GM21526 (cell line): ENCODE results near the gene GTF2H4.
A peak's percentile ranks its signal among the peaks of the same experiment; 100 is the strongest.

Experiments used
- ATAC-seq: cut with Tn5 transposase; IDR thresholded peaks from one replicate; pipeline ENCODE4 v1.9.1; 2021; ENCODE audit warnings: moderate library complexity; ENCODE audit not compliant: unreplicated experiment, low FRiP score

The GTF2H4 gene

DNA sequence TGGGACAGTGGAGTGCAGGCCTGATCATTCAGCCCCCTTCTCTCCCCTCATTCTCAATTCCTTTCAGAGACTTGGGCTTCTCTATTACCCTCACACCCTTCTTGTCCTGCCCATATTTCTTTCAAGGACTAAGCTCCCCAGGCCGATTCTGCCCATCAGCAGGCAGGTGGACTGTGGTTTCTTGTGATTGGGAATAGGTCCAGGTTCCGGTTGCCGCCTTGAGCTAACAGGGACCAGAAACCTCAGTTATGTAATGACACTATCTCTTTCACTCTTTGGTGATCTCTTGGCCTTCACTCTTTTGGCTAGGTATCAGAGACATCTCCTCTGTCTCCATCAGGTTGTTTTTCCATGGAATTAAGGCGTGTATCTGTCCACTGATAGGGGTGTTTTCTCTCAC is 39.2 kb downstream of the GTF2H4 start:
- ATAC-seq = no peak

DNA sequence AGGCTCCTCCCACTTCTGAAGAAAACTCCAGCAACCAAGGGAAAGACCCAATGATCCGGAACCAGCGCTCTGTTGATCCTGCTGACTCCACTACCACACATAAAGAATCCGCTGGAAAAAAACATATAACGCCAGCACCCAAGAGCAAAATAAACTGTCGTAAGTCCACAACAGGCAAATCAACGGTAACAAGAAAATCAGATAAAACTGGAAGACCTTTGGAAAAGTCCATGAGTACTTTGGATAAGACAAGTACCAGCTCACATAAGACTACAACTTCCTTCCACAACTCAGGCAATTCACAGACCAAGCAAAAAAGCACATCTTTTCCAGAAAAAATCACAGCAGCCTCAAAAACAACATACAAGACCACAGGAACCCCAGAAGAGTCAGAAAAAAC is 40.8 kb downstream of the GTF2H4 start:
- no peak for ATAC-seq

DNA sequence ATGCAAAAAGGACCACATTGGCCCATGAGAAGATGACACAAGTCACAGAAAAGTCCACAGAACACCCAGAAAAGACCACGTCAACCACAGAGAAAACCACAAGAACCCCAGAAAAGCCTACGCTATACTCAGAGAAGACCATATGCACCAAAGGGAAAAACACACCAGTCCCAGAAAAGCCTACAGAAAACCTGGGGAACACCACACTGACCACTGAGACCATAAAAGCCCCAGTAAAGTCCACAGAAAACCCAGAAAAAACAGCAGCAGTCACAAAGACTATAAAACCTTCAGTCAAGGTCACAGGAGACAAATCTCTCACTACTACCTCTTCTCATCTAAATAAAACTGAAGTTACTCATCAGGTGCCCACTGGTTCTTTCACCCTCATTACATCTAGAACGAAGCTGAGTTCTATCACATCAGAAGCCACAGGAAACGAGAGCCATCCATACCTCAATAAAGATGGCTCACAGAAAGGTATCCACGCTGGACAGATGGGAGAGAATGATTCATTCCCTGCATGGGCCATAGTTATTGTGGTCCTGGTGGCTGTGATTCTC is 44.0 kb downstream of the GTF2H4 start:
- ATAC-seq = no peak

DNA sequence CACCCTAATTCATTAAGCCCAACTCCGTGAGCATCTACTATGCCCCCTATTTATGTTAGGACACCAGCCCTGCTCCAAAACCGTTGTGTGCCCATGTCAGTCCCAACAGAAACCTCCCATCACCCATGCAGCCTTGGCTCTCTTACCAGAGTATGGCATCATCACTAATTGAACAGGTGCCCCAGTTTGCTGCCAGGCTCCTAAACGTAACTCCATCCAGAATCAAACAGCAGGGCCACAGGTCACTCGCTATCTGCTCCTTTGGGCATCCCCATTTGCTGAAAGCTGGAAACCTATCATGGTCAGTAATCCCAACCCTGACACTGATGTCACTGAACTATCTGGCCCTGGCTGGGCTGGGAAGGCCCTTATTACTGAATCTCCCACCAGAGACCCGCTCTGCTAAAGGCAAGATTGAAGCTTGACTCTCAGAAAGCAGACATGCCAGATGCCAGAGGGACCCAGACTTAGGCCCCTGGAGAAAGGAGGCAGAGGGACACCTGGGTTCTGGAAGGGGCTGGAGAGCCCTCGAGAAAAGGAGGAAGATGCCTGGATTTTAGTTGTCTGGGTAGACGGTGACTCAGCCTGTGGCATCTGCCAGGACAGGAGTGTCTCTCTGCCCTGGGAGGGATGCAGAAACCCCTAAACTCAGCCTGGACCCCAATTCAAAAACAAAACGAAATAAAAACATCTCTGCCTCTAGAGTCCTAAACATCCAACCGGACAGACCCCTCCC is 46.8 kb downstream of the GTF2H4 start:
- ATAC-seq = no peak

DNA sequence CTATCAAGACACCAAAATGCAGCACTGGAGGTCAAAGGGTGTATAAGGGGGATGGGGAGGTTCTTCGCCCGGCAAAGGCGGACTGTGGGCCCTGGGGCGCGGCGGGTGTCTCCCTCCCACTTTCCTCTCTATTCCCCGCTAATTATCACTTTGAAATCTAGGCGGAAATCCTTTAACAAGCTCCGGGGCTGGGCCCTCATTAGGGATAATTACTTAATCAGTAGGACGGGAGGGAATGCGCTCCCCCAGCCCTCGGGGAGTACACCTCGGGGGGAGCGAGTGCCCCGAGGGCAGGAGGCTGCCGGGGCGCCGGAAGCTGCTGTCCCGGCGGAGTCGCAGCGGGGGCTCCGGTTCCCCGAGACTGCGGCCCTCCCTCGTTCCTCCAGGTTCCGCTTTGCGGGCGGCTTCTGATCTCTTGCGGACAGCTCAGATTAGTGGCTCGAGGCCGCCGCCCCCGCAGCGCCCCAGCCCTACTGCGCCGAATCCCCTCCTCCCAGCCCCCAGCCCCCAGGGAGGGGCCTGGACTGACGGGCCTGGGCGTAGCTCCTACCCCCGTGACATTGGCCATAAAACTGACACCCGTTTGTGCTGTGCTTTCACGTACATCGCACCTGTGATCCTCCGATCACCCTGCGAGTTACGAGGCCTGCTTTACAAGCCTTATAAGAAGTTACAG is 47.5 kb downstream of the GTF2H4 start:
- peak; percentile 66 for ATAC-seq

DNA sequence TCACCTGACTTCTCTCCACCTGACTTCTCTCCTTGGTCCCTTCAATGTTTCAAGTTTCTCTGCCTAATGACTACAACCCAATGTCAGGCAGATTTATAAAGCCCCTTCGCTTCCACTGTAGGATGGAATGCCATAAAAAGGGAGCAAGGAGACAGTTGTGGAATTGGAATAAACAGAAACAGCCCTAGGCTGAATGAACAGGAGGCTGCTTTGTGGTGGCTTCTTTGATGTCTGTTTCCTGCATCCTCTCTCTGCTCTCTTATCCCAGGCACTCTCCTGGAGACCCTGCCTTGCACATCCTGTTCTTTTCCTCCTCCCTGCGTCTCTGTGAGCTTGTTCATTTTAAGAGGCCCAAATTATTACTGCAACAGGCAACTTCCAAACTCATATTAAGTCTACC is 49.7 kb downstream of the GTF2H4 start:
- ATAC-seq = no peak

DNA sequence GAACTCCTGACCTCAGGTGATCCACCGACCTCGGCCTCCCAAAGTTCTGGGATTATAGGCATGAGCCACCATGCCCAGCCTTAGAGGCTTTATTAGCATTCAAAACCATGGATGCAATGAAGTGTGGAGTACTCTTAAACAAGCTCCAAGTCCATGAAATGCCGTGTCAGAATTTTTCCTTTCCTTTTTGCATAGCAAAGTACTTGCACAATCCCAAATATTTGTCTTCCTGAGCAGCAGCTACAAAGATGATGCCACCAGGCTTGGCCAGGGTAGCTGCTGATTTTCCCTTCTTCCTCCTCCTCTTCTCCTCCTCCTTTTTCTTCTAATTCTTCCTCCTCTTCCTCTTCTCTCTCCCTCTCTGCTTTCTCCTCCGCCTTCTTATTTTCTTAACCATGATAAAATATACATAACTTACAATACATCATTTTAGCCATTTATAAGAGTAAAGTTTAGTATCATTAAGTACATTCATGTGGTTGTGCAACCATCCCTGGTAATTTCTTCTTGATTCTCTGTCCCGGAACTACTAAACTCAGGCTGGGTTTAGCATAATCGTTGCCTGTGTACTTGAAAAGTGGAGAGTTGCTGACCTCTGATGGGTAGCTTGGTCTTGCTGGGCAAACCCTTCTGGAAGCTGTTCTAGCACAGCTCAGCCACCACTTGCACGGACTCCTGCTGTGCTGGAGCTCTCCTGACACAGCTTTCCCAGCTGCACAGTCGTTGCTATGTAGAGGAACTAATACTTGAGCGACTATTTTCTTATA is 53.1 kb downstream of the GTF2H4 start:
- ATAC-seq = no peak

DNA sequence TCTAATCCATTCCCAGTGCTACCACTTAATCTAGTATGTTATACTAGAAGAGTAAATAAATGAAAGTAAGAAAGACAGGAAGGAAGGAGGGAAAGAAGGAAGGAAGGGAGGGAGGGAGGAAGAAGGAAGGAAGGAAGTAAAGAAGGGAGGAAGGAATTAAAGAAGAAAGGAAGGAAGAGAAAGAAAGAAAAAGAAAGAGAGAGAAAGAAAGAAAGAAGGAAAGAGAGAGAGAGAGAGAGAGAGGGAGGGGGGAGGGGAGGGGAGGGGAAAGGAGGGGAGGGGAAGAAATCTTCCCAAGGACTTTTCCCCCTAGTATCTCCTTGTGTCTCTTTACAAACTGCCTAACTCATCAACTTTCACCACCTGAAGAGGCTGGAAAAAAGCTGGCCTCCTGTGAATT is 54.7 kb downstream of the GTF2H4 start:
- no peak for ATAC-seq

DNA sequence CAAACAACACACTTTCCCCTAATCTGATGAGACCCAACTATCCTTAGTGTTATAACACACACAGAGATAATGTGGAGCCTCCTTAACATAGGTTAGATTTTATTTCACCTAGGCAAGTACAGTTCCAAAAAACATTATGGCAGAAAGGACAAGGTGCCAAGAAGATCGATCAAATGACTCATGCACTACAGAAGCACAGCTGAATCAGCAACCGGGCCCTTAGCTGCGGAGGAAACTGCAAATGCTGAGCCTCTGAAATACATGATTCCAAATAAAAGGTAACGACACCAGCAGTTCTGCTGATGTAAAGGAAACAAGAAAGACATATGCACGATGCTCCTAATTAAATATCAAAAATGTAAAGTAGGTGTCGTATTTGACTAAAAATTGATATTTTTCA is 55.6 kb downstream of the GTF2H4 start:
- ATAC-seq = no peak
